Activated B cell treated with CpG ODN at 0.5 μM for 24 hours (primary cell): ENCODE results near the gene SIPA1L3. TPM values are rescaled to one million over a fixed set of nuclear protein-coding genes. Genes with fewer than 3 reads are reported as not detected.

Source experiments
- ATAC-seq: fragments of 200-7000 bp; cut with Tn5 transposase; one replicate; pipeline ENCODE4 v1.10.0; 2021; ENCODE audit warnings: low read depth, mild to moderate bottlenecking, moderate library complexity
- CTCF ChIA-PET: fragments of 350-600 bp; sonication (Branson Sonifier 250); formaldehyde crosslinking; loops from one replicate; lab custom pipeline; 2021; ENCODE audit warnings: antibody characterized with exemption; lab: Charles Lee
- POLR2A ChIA-PET: fragments of 350-600 bp; sonication (Branson Sonifier 250); formaldehyde crosslinking; loops from one replicate; lab custom pipeline; 2021; ENCODE audit warnings: antibody characterized with exemption; lab: Charles Lee
- DNase-seq: peaks from one replicate; pipeline ENCODE4 v3.0.0; 2022
- H3K27ac Mint-ChIP-seq: one replicate; pipeline ENCODE4 v1.8.0; 2020; ENCODE audit warnings: mixed read lengths
- H3K27me3 Mint-ChIP-seq: one replicate; pipeline ENCODE4 v1.8.0; 2021; ENCODE audit warnings: mixed read lengths
- H3K36me3 Mint-ChIP-seq: one replicate; pipeline ENCODE4 v1.8.0; 2021; ENCODE audit warnings: low read depth, mixed read lengths
- H3K4me1 Mint-ChIP-seq: one replicate; pipeline ENCODE4 v1.8.0; 2021; ENCODE audit warnings: mixed read lengths
- H3K4me3 Mint-ChIP-seq: one replicate; pipeline ENCODE4 v1.8.0; 2020; ENCODE audit warnings: mild to moderate bottlenecking, mixed read lengths
- H3K9me3 Mint-ChIP-seq: one replicate; pipeline ENCODE4 v1.8.0; 2020; ENCODE audit warnings: mixed read lengths
- CTCF ChIP-seq: fragments of 200-600 bp; IDR thresholded peaks from one replicate; pipeline ENCODE4 v1.8.0; 2022; ENCODE audit warnings: antibody characterized with exemption, mild to moderate bottlenecking
- intact Hi-C: fragments of 100-400 bp; cut with micrococcal nuclease; formaldehyde crosslinking; loops from one replicate; pipeline ENCODE4 v1.15.1; 2024
- total RNA-seq: library from RNA; stranded (reverse); gene quantifications from 2 replicates; pipeline ENCODE4 v1.2.3, GENCODE V29; 2022

SIPA1L3 gene
- total RNA-seq, 1 donor from 2014 or later = 145 TPM

GRCh38 chr19:38170334-38170733, 263.3 kb downstream of the SIPA1L3 start:
- intact Hi-C loops = no loop called here
- Mint-ChIP-seq H3K27me3 (no peaks in the 10 kb centered on the region), H3K27ac (no peak overlapping the region), H3K36me3 (peaks cover 74% of the 10 kb centered on the region), H3K9me3 (no peaks in the 10 kb centered on the region), H3K4me3 (no peak overlapping the region), H3K4me1 (no peaks in the 10 kb centered on the region)
- ChIA-PET POLR2A (no interaction called here), CTCF (no interaction called here)
- no peak for DNase-seq
- TF ChIP-seq CTCF = no peak
- ATAC-seq = no peak

- POLR2A ChIA-PET = no interaction called here
- Mint-ChIP-seq H3K4me1 (no peaks in the 10 kb centered on the region), H3K27ac (no peak overlapping the region), H3K9me3 (no peaks in the 10 kb centered on the region), H3K27me3 (no peaks in the 10 kb centered on the region), H3K4me3 (no peak overlapping the region), H3K36me3 (peaks cover 67% of the 10 kb centered on the region)
- no peak for DNase-seq
- ATAC-seq = no peak
- no peak for TF ChIP-seq CTCF
- intact Hi-C loops = no loop called here
- CTCF ChIA-PET = no interaction called here
Measured at GRCh38 chr19:38172001-38172400, 265.0 kb downstream of the SIPA1L3 start.

DNA sequence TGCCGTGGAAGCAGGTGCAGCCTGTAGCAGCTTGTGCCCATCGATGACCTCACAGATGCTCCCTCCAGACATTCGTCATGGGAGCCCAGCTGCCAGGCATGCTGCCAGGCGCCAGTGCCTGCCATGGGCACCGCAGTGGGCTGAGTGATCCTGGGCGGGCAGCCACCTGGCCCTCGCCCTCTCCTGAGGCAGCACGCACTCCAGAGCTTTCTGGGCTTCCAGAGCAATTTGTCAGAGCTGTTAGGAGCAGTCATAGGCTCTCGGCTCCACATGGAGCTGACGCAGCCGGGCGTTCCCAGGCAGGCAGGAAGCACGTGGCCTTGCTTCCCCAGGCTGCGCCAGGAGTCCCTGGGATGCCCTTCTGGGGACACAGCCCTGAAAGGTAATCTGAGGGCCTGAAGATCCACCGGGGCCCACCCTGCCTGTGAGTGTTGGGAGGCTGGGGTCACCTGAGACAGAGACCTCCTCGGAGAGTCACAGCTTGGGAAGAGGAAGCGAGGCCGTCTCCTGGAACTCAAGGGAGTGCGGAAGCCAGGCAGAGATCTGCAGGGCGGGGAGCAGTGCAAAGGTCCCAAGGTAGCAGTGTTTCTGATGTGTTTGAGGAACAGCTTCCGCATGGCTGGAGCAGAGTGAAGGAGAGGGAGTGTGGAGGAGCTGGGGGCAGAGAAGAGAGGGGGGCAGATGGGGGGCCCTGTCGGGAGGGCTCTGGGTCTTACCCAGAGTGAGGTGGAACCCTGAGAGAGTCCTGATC, 266.5 kb downstream of the SIPA1L3 start:
- ChIA-PET CTCF (no interaction called here), POLR2A (no interaction called here)
- no peak for TF ChIP-seq CTCF
- intact Hi-C loops = no loop called here
- ATAC-seq (no peak), DNase-seq (no peak)
- Mint-ChIP-seq H3K36me3 (peaks cover 67% of the 10 kb centered on the region), H3K4me1 (no peaks in the 10 kb centered on the region), H3K27ac (no peak overlapping the region), H3K9me3 (no peaks in the 10 kb centered on the region), H3K27me3 (no peaks in the 10 kb centered on the region), H3K4me3 (no peak overlapping the region)

GRCh38 chr19:38175422-38175821, 268.4 kb downstream of the SIPA1L3 start:
- ChIA-PET POLR2A (no interaction called here), CTCF (interaction anchor here (0.7 kb wide), 1 partner anchor 80 kb away, joined by 3 read pairs; no protein-coding TSS in a partner anchor)
- DNase-seq (no peak), ATAC-seq (no peak)
- intact Hi-C loops = no loop called here
- H3K4me3 Mint-ChIP-seq = no peak overlapping the region
- no peaks in the 10 kb centered on the region for H3K4me1 Mint-ChIP-seq
- no peak overlapping the region for H3K27ac Mint-ChIP-seq
- H3K9me3 Mint-ChIP-seq = peaks cover 5% of the 10 kb centered on the region
- H3K36me3 Mint-ChIP-seq = peaks cover 69% of the 10 kb centered on the region
- no peak for TF ChIP-seq CTCF
- no peaks in the 10 kb centered on the region for H3K27me3 Mint-ChIP-seq

GRCh38 chr19:38180071-38180470, 273.1 kb downstream of the SIPA1L3 start:
- DNase-seq (no peak), ATAC-seq (no peak)
- ChIA-PET POLR2A (no interaction called here), CTCF (no interaction called here)
- peaks cover 74% of the 10 kb centered on the region for H3K36me3 Mint-ChIP-seq
- H3K27me3 Mint-ChIP-seq = no peaks in the 10 kb centered on the region
- H3K4me3 Mint-ChIP-seq = no peak overlapping the region
- peaks cover 5% of the 10 kb centered on the region for H3K9me3 Mint-ChIP-seq
- H3K4me1 Mint-ChIP-seq = no peaks in the 10 kb centered on the region
- TF ChIP-seq CTCF = no peak
- intact Hi-C loops = no loop called here
- no peak overlapping the region for H3K27ac Mint-ChIP-seq
